ENCODE measurements around the gene DBX1.

The DBX1 gene

GRCh38 chr11:20158597-20159257 is 1.5 kb downstream of the DBX1 start:
- peak; percentile 8 for DNase-seq (ENCODE audit: low read depth)
- no peak overlapping the region for H3K4me3 ChIP-seq (ENCODE audit: low read depth, low read length)

DNA sequence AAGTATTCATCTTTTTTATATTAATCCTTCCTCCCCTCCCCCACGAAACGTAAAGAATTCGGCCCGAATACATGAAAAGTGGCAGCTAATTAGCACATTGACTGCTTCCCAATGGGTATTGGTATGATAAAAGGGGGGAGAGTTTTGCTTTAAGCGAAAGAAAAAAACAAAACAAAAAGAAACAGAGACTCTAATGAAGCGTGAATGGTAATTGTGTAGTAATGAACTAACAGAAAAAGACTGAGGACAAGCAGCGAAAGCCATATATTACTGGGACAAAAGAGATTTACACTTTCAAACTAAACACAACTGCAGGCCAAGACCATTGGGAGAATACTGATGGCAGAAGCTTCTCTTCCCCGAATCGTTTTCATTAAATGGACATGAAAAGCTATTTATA is 2.5 kb downstream of the DBX1 start:
- TF ChIP-seq MYC (IDR thresholded peaks at IDR 0.05; ENCODE audit: low read depth, low read length) (no peak), POLR2A (IDR thresholded peaks at IDR 0.05; ENCODE audit: extremely low read depth, insufficient read length) (no peak), CTCF (IDR thresholded peaks at IDR 0.05; ENCODE audit: low read depth, low read length) (no peak)
- TF ChIP-seq, protein P1, sequence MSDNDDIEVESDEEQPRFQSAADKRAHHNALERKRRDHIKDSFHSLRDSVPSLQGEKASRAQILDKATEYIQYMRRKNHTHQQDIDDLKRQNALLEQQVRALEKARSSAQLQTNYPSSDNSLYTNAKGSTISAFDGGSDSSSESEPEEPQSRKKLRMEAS (IDR thresholded peaks at IDR 0.05; ENCODE audit: low read depth, low read length): no peak
- no peak overlapping the region for H3K4me3 ChIP-seq (ENCODE audit: low read depth, low read length)
- no peak for DNase-seq (ENCODE audit: low read depth)

More at GRCh38 chr11:20158597-20159257, 1.5 kb downstream of the DBX1 start:
- TF ChIP-seq, protein P1 (IDR thresholded peaks at IDR 0.05; ENCODE audit: low read depth, low read length): no peak
- no peak for TF ChIP-seq MYC (IDR thresholded peaks at IDR 0.05; ENCODE audit: low read depth, low read length)
- no peak for TF ChIP-seq POLR2A (IDR thresholded peaks at IDR 0.05; ENCODE audit: extremely low read depth, insufficient read length)
- TF ChIP-seq CTCF (IDR thresholded peaks at IDR 0.05; ENCODE audit: low read depth, low read length): no peak

- H3K4me3 ChIP-seq (ENCODE audit: low read depth, low read length): no peak overlapping the region
- TF ChIP-seq POLR2A (IDR thresholded peaks at IDR 0.05; ENCODE audit: extremely low read depth, insufficient read length): no peak
- TF ChIP-seq, protein P1 (IDR thresholded peaks at IDR 0.05; ENCODE audit: low read depth, low read length): no peak
- no peak for TF ChIP-seq CTCF (IDR thresholded peaks at IDR 0.05; ENCODE audit: low read depth, low read length)
- no peak for TF ChIP-seq MYC (IDR thresholded peaks at IDR 0.05; ENCODE audit: low read depth, low read length)
- no peak for DNase-seq (ENCODE audit: low read depth)
These were observed 3.2 kb downstream of the DBX1 start for GRCh38 chr11:20156876-20157613.

- H3K4me3 ChIP-seq (ENCODE audit: low read depth, low read length): no peak overlapping the region
- TF ChIP-seq, protein P1 (IDR thresholded peaks at IDR 0.05; ENCODE audit: low read depth, low read length): no peak
- TF ChIP-seq POLR2A (IDR thresholded peaks at IDR 0.05; ENCODE audit: extremely low read depth, insufficient read length) (no peak), MYC (IDR thresholded peaks at IDR 0.05; ENCODE audit: low read depth, low read length) (no peak), CTCF (IDR thresholded peaks at IDR 0.05; ENCODE audit: low read depth, low read length) (no peak)
- DNase-seq (ENCODE audit: low read depth): no peak
These were observed 3.9 kb downstream of the DBX1 start for GRCh38 chr11:20156280-20156875.

- TF ChIP-seq, protein P1 (IDR thresholded peaks at IDR 0.05; ENCODE audit: low read depth, low read length): no peak
- TF ChIP-seq CTCF (IDR thresholded peaks at IDR 0.05; ENCODE audit: low read depth, low read length) (no peak), POLR2A (IDR thresholded peaks at IDR 0.05; ENCODE audit: extremely low read depth, insufficient read length) (no peak), MYC (IDR thresholded peaks at IDR 0.05; ENCODE audit: low read depth, low read length) (no peak)
- DNase-seq (ENCODE audit: low read depth): no peak
- no peak overlapping the region for H3K4me3 ChIP-seq (ENCODE audit: low read depth, low read length)
These were observed 4.5 kb downstream of the DBX1 start for GRCh38 chr11:20155683-20156279.

Measured in NB4 (cell line).